HUES64 (cell line): ENCODE results near the gene NR1H3.

Source experiments
- H3K27ac ChIP-seq: 2 replicates; pipeline ENCODE4 v1.7.0; 2013; ENCODE audit warnings: low read depth, low read length, inconsistent platforms
- H3K27me3 ChIP-seq: 2 replicates; pipeline ENCODE4 v1.6.1; 2013; ENCODE audit warnings: mild to moderate bottlenecking, low read length; ENCODE audit not compliant: insufficient read depth
- H3K36me3 ChIP-seq: 2 replicates; pipeline ENCODE4 v1.6.1; 2013; ENCODE audit warnings: mild to moderate bottlenecking, low read length; ENCODE audit not compliant: insufficient read depth
- H3K4me1 ChIP-seq: 2 replicates; pipeline ENCODE4 v1.6.1; 2013; ENCODE audit warnings: mild to moderate bottlenecking, low read length, moderate library complexity; ENCODE audit not compliant: insufficient read depth
- H3K4me3 ChIP-seq: 2 replicates; pipeline ENCODE4 v1.5.1; 2013; ENCODE audit warnings: mild to moderate bottlenecking, low read length, moderate library complexity
- H3K9ac ChIP-seq: 2 replicates; pipeline ENCODE4 v1.6.1; 2013; ENCODE audit warnings: mild to moderate bottlenecking, low read depth, low read length
- H3K9me3 ChIP-seq: 2 replicates; pipeline ENCODE4 v1.6.1; 2013; ENCODE audit warnings: low read depth, low read length; ENCODE audit not compliant: insufficient read depth
- WGBS: fragments of 150-250, 120-280 bp; methylation state at CpG from one replicate; pipeline ENCODE4 v1.1.7; 2013; ENCODE audit warnings: missing lambda C conversion rate; 5-methylcytosine and 5-hydroxymethylcytosine counted together

Gene NR1H3

GRCh38 chr11:47259232-47259977 is 1.6 kb downstream of the NR1H3 start:
- H3K9ac ChIP-seq: no peak overlapping the region
- 0 out of 2 replicates have a peak, but pooled peaks cover 2% of the 10 kb centered on the region for H3K36me3 ChIP-seq
- WGBS: 55% methylated on average over 10 of the region's 10 CpGs
- peaks cover 14% of the 10 kb centered on the region for H3K4me1 ChIP-seq
- peak overlapping the region; percentile 42; the same call in 1 of the 2 replicates for H3K27ac ChIP-seq
- no peaks in the 10 kb centered on the region for H3K27me3 ChIP-seq
- no peaks in the 10 kb centered on the region for H3K9me3 ChIP-seq
- H3K4me3 ChIP-seq: no peak overlapping the region

DNA sequence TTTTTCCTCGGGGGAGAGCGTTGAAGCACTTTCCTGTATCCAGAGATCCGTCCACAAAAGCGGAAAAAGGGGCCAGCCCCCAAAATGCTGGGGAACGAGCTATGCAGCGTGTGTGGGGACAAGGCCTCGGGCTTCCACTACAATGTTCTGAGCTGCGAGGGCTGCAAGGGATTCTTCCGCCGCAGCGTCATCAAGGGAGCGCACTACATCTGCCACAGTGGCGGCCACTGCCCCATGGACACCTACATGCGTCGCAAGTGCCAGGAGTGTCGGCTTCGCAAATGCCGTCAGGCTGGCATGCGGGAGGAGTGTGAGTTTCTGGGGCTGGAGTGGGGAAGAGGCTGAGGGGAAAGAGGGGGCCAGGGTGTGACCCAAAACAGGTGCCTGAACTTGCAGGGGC is 2.6 kb downstream of the NR1H3 start:
- Histone ChIP-seq H3K27ac (no peak overlapping the region), H3K9ac (no peak overlapping the region), H3K4me1 (peaks cover 14% of the 10 kb centered on the region), H3K9me3 (no peaks in the 10 kb centered on the region), H3K27me3 (no peaks in the 10 kb centered on the region), H3K36me3 (0 out of 2 replicates have a peak, but pooled peaks cover 2% of the 10 kb centered on the region), H3K4me3 (no peak overlapping the region)
- 94% methylated on average over 19 of the region's 19 CpGs for WGBS

GRCh38 chr11:47261291-47261800 is 3.5 kb downstream of the NR1H3 start:
- H3K36me3 ChIP-seq: 0 out of 2 replicates have a peak, but pooled peaks cover 2% of the 10 kb centered on the region
- H3K27me3 ChIP-seq: no peaks in the 10 kb centered on the region
- H3K4me3 ChIP-seq: no peak overlapping the region
- H3K9ac ChIP-seq: no peak overlapping the region
- H3K4me1 ChIP-seq: peaks cover 14% of the 10 kb centered on the region
- no peak overlapping the region for H3K27ac ChIP-seq
- 95% methylated on average over 22 of the region's 22 CpGs for WGBS
- H3K9me3 ChIP-seq: no peaks in the 10 kb centered on the region

DNA sequence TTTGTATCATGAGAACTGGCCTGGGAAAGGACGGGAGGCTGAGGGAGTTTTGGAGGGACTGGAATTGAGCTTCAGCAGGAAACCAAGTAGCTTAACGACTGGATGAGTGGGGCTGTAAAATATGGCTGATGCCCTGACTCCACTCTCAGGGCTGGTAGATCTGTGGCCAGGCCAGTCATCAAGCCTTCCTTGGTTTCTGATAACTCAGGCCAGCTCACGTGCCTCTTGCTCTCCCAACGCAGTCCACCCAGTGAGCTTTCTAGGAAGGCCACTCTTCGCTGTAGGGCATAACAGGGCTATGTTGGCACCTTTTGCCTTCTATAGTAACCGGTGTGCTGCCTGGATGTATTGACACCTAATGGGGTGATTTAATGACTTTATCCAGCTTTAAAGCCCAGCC is 6.3 kb downstream of the NR1H3 start:
- H3K4me1 ChIP-seq: peaks cover 19% of the 10 kb centered on the region

GRCh38 chr11:47264521-47264920 is 6.7 kb downstream of the NR1H3 start:
- WGBS: 93% methylated on average over 4 of the region's 4 CpGs
- Histone ChIP-seq H3K4me1 (peaks cover 19% of the 10 kb centered on the region), H3K4me3 (no peak overlapping the region), H3K36me3 (0 out of 2 replicates have a peak, but pooled peaks cover 2% of the 10 kb centered on the region), H3K27ac (no peak overlapping the region), H3K9ac (no peak overlapping the region), H3K27me3 (no peaks in the 10 kb centered on the region), H3K9me3 (no peaks in the 10 kb centered on the region)

More for the DNA sequence above, 6.3 kb downstream of the NR1H3 start:
- H3K36me3 ChIP-seq: 0 out of 2 replicates have a peak, but pooled peaks cover 2% of the 10 kb centered on the region
- H3K4me3 ChIP-seq: no peak overlapping the region
- no peaks in the 10 kb centered on the region for H3K9me3 ChIP-seq
- no peak overlapping the region for H3K9ac ChIP-seq
- WGBS: 89% methylated on average over 6 of the region's 6 CpGs
- no peaks in the 10 kb centered on the region for H3K27me3 ChIP-seq
- H3K27ac ChIP-seq: no peak overlapping the region

DNA sequence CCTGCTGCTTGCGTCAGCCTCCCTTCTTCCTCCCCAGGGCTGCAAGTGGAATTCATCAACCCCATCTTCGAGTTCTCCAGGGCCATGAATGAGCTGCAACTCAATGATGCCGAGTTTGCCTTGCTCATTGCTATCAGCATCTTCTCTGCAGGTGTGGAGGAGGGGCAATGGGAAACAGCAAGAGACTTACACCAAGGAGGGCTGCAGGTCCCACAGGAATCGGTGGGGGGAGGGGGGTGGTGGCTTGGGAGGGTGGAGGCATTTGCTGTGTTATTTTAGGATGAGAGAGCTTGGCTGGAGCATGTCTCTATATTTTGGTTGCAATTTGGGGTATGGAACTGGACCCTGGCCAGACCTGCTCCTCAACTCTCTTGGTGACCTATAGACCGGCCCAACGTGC is 10.1 kb downstream of the NR1H3 start:
- H3K9me3 ChIP-seq: no peaks in the 10 kb centered on the region
- peak overlapping the region; percentile 35; the same call in 1 of the 2 replicates for H3K9ac ChIP-seq
- peaks cover 25% of the 10 kb centered on the region for H3K4me1 ChIP-seq
- H3K36me3 ChIP-seq: 0 out of 2 replicates have a peak, but pooled peaks cover 1% of the 10 kb centered on the region
- 52% methylated on average over 6 of the region's 6 CpGs for WGBS
- H3K4me3 ChIP-seq: 0 out of 2 replicates have a peak overlapping the region, but pooled peaks have one; percentile 96
- H3K27me3 ChIP-seq: no peaks in the 10 kb centered on the region
- H3K27ac ChIP-seq: peak overlapping the region; percentile 97

DNA sequence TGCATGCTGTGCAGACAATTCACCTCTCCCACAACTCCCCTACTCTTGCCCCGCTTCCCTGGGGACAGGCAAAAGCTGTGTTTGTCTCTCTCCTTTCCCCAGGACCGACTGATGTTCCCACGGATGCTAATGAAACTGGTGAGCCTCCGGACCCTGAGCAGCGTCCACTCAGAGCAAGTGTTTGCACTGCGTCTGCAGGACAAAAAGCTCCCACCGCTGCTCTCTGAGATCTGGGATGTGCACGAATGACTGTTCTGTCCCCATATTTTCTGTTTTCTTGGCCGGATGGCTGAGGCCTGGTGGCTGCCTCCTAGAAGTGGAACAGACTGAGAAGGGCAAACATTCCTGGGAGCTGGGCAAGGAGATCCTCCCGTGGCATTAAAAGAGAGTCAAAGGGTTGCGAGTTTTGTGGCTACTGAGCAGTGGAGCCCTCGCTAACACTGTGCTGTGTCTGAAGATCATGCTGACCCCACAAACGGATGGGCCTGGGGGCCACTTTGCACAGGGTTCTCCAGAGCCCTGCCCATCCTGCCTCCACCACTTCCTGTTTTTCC is 10.7 kb downstream of the NR1H3 start:
- H3K27me3 ChIP-seq: no peaks in the 10 kb centered on the region
- WGBS: 40% methylated on average over 13 of the region's 13 CpGs
- H3K27ac ChIP-seq: peak overlapping the region; percentile 97
- H3K4me3 ChIP-seq: peak overlapping the region; percentile 96
- peaks cover 25% of the 10 kb centered on the region for H3K4me1 ChIP-seq
- H3K9ac ChIP-seq: peak overlapping the region; percentile 35
- no peaks in the 10 kb centered on the region for H3K9me3 ChIP-seq
- no peaks in the 10 kb centered on the region for H3K36me3 ChIP-seq

- 2% methylated on average over 52 of the region's 52 CpGs for WGBS
- H3K36me3 ChIP-seq: no peaks in the 10 kb centered on the region
- H3K4me3 ChIP-seq: peak overlapping the region; percentile 96
- H3K27me3 ChIP-seq: no peaks in the 10 kb centered on the region
- H3K9me3 ChIP-seq: no peaks in the 10 kb centered on the region
- peak overlapping the region; percentile 86 for H3K9ac ChIP-seq
- H3K4me1 ChIP-seq: peaks cover 25% of the 10 kb centered on the region
- H3K27ac ChIP-seq: peak overlapping the region; percentile 97
These were observed 11.4 kb downstream of the NR1H3 start for GRCh38 chr11:47269002-47269828.

DNA sequence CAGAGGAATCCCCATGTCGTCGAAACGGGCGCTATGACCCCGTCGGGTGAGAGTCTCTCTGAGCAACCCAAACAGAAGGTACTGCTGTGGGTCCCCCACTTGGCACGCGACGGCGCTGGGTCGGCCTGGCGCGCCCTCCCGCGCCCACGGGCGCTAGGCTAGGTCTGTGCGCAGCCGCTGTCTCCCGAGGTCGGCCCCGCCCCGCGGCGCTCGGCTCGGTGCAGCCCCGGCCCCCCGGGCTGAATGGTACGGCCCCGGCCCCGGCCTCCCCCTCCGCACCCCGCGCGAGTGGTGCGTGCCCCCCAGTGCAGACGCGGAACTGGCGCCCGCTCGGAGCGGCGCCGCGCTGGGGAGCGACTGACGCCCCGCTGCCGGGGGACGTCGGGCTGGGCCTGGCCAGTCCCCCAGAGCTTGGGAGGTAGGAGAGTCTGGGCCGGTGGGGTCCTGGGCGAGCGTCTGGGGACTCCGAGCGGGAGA is 12.1 kb downstream of the NR1H3 start, which contains the start of gene MADD:
Gene MADD, plus strand, starts transcription at position 305 of the 477 bp plus-strand sequence.
- peak within 1 kb of the TSS; percentile 86 for H3K9ac ChIP-seq
- peaks cover 25% of the 10 kb centered on the region for H3K4me1 ChIP-seq
- no peaks in the 10 kb centered on the region for H3K27me3 ChIP-seq
- peak within 1 kb of the TSS; percentile 96 for H3K4me3 ChIP-seq
- under 1% methylated on average over 57 of the region's 57 CpGs for WGBS
- peak within 1 kb of the TSS; percentile 97 for H3K27ac ChIP-seq
- H3K36me3 ChIP-seq: peaks cover 5% of the 10 kb centered on the region
- H3K9me3 ChIP-seq: no peaks in the 10 kb centered on the region

DNA sequence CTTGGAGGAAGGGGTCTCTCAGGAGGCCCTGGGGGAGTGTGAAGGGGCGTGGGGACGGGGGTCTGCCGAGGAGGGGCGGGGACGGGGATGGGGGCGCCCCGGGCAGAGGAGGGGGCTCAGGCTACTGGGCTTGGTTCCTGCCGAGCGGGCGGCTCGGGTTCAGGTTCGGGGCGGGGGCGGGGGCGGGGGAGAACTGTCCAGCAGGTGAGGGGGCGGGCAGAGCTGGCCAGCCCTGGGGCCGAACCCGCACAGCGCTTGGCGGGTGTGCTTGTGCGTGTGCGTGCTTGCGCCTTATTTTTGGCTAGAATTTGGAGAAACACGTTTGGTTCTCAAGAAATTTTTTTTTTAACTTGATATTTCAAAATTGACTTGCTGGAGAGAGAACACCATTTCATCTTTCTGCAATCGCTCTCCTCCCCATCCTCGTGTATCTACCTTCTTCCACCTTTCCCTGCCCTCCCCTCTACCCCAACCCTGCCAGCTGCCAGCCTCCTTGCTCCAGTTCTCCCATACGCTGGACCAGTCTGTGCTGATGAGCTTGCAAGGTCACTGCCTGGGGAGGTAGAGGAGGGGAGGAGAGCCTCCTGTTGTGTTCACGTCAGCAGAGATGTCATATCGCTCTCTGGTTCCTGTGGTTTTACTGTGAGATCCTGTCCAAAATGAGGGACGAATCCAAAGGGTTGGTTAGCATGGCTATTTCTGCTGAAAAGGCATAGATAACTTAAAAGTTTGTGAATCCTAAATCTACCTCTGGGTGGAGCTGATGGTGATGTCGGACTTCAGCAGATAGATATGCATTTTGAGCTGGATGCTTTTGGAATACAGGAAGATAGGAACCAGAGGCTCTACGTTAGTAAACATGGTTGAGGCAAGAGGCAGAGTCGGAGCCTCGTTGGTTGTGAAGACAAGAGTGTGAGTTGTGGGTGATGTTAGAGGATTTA is 12.8 kb downstream of the NR1H3 start:
- peaks cover 11% of the 10 kb centered on the region for H3K36me3 ChIP-seq
- WGBS: 6% methylated on average over 34 of the region's 34 CpGs
- H3K4me3 ChIP-seq: peak overlapping the region; percentile 96
- peak overlapping the region; percentile 97; the same call in 1 of the 2 replicates for H3K27ac ChIP-seq
- no peaks in the 10 kb centered on the region for H3K27me3 ChIP-seq
- no peaks in the 10 kb centered on the region for H3K9me3 ChIP-seq
- peak overlapping the region; percentile 18; the same call in 1 of the 2 replicates for H3K9ac ChIP-seq
- H3K4me1 ChIP-seq: peaks cover 25% of the 10 kb centered on the region
